HepG2 (cell line): Measurements from ENCODE around the gene UBE2O. TPM values are rescaled to one million over a fixed set of nuclear protein-coding genes. Genes with fewer than 3 reads are reported as not detected.

Experiments used
- HOXD1 ChIP-seq: sonication (generic); formaldehyde crosslinking; IDR thresholded peaks from 2 replicates; pipeline ENCODE4 v1.5.0; 2020; ENCODE audit warnings: missing genetic modification reagents
- NAIF1 ChIP-seq: sonication (generic); formaldehyde crosslinking; IDR thresholded peaks from 2 replicates; pipeline ENCODE4 v1.5.0; 2020; ENCODE audit warnings: mild to moderate bottlenecking, missing genetic modification reagents, borderline replicate concordance
- PRMT3 ChIP-seq: sonication (generic); formaldehyde crosslinking; IDR thresholded peaks from 2 replicates; pipeline ENCODE4 v1.8.1; 2022; ENCODE audit warnings: low read depth, mild to moderate bottlenecking, moderate library complexity, missing genetic modification reagents, borderline replicate concordance
- SOX5 ChIP-seq: IDR thresholded peaks from 2 replicates; pipeline ENCODE4 v1.6.1; 2016; ENCODE audit warnings: borderline replicate concordance
- TERF1 ChIP-seq: sonication (generic); formaldehyde crosslinking; IDR thresholded peaks from 2 replicates; pipeline ENCODE4 v1.8.0; 2022; ENCODE audit warnings: mild to moderate bottlenecking, missing genetic modification reagents, moderate library complexity
- TGIF2 ChIP-seq: IDR thresholded peaks from 2 replicates; pipeline ENCODE4 v1.6.1; 2016; ENCODE audit warnings: control low read depth, missing compliant biosample characterization
- YEATS2 ChIP-seq: sonication (generic); formaldehyde crosslinking; IDR thresholded peaks from 2 replicates; pipeline ENCODE4 v1.4.0; 2020; ENCODE audit warnings: missing genetic modification reagents, borderline replicate concordance
- ZFP1 ChIP-seq: IDR thresholded peaks from 2 replicates; pipeline ENCODE4 v1.6.1; 2016
- ZKSCAN5 ChIP-seq: sonication (generic); formaldehyde crosslinking; IDR thresholded peaks from 2 replicates; pipeline ENCODE4 v1.5.1; 2020; ENCODE audit warnings: mild to moderate bottlenecking, missing genetic modification reagents
- ZNF138 ChIP-seq: sonication (generic); formaldehyde crosslinking; IDR thresholded peaks from 2 replicates; pipeline ENCODE4 v1.5.0; 2020; ENCODE audit warnings: mild to moderate bottlenecking, low read depth, missing genetic modification reagents
- ZNF18 ChIP-seq: sonication (generic); formaldehyde crosslinking; IDR thresholded peaks from 2 replicates; pipeline ENCODE4 v1.8.0; 2022; ENCODE audit warnings: mild to moderate bottlenecking, missing genetic modification reagents; ENCODE audit not compliant: insufficient replicate concordance
- ZNF225 ChIP-seq: sonication (generic); formaldehyde crosslinking; IDR thresholded peaks from 2 replicates; pipeline ENCODE4 v1.4.0; 2020; ENCODE audit warnings: mild to moderate bottlenecking, missing genetic modification reagents
- ZNF451 ChIP-seq: sonication (generic); formaldehyde crosslinking; IDR thresholded peaks from 2 replicates; pipeline ENCODE4 v1.5.0; 2020; ENCODE audit warnings: mild to moderate bottlenecking, missing genetic modification reagents
- ZNF616 ChIP-seq: sonication (generic); formaldehyde crosslinking; IDR thresholded peaks from 2 replicates; pipeline ENCODE4 v1.5.0; 2020; ENCODE audit warnings: low read depth, mild to moderate bottlenecking, missing genetic modification reagents
- ZNF652 ChIP-seq: IDR thresholded peaks from 2 replicates; pipeline ENCODE4 v1.6.1; 2016; ENCODE audit warnings: low read depth, borderline replicate concordance
- polyA plus RNA-seq, 8 experiments: library from polyadenylated mRNA; depleted of rRNA in 3 of 8; stranded (reverse) in 7 of 8; unstranded in 1 of 8; fragments of >200 nt; fragmentation: Illumina TruSeq in 4 of 8; extraction: Trizol in 4 of 8; gene quantifications; 2 replicates each; pipeline versions ENCODE4 v1.2.1 to v1.2.3, GENCODE V29; 2011 to 2016; ENCODE audit warnings: low read depth in 4 of 8, missing spikeins in 1 of 8, mixed read lengths in 1 of 8; ENCODE audit not compliant: insufficient read depth in 1 of 8
- total RNA-seq, 5 experiments: library from RNA; depleted of rRNA; stranded (reverse); fragments of >200 nt; fragmentation: Illumina TruSeq; extraction: Trizol; gene quantifications; 2 replicates each; pipeline ENCODE4 v1.2.3, GENCODE V29; 2016; ENCODE audit warnings: low read depth in 1 of 5
- TF ChIP-seq, protein P1 (sequence below): sonication (generic); formaldehyde crosslinking; IDR thresholded peaks from 2 replicates; pipeline ENCODE4 v1.5.1; 2020; ENCODE audit warnings: mild to moderate bottlenecking, missing genetic modification reagents, moderate library complexity
- TF ChIP-seq, protein P2 (sequence below): sonication (generic); formaldehyde crosslinking; IDR thresholded peaks from 2 replicates; pipeline ENCODE4 v1.5.0; 2020; ENCODE audit warnings: missing genetic modification reagents

The UBE2O gene
- total and polyA plus RNA-seq, 2 of the 13 experiments (the other 11 are each of a cell fraction or from before 2014, with no cell fraction given), result 21.5 to 23.5 TPM

DNA sequence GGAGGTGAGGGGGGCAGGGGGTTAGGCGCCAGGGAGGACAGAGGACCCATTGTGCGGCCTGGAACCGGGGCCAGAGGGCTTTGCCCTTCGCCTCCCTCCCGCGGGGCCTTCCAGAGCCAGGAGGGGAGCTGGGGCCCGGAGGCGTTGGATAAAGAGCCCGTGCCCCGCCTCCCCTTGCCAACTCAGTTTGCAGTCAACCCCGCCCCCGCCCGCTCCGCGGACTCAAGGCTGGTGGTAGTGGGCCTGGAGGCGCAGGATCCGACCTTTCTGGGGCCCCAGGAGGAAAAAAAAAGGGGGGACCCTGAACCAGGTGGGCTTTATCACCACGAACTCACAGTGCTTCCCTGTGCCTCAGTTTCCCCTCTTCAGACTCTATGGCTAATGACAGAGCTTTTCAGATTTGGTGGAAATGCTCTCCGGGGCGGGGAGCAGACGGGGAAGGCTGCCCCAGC, 70.6 kb downstream of the UBE2O start (continued):
- TF ChIP-seq, protein P1, sequence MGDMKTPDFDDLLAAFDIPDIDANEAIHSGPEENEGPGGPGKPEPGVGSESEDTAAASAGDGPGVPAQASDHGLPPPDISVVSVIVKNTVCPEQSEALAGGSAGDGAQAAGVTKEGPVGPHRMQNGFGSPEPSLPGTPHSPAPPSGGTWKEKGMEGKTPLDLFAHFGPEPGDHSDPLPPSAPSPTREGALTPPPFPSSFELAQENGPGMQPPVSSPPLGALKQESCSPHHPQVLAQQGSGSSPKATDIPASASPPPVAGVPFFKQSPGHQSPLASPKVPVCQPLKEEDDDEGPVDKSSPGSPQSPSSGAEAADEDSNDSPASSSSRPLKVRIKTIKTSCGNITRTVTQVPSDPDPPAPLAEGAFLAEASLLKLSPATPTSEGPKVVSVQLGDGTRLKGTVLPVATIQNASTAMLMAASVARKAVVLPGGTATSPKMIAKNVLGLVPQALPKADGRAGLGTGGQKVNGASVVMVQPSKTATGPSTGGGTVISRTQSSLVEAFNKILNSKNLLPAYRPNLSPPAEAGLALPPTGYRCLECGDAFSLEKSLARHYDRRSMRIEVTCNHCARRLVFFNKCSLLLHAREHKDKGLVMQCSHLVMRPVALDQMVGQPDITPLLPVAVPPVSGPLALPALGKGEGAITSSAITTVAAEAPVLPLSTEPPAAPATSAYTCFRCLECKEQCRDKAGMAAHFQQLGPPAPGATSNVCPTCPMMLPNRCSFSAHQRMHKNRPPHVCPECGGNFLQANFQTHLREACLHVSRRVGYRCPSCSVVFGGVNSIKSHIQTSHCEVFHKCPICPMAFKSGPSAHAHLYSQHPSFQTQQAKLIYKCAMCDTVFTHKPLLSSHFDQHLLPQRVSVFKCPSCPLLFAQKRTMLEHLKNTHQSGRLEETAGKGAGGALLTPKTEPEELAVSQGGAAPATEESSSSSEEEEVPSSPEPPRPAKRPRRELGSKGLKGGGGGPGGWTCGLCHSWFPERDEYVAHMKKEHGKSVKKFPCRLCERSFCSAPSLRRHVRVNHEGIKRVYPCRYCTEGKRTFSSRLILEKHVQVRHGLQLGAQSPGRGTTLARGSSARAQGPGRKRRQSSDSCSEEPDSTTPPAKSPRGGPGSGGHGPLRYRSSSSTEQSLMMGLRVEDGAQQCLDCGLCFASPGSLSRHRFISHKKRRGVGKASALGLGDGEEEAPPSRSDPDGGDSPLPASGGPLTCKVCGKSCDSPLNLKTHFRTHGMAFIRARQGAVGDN (CRISPR knock-in tag), result peak; percentile 77
- TF ChIP-seq ZNF451 (CRISPR knock-in tag) (peak; percentile 41; the same call in 1 of the 2 replicates), ZNF18 (CRISPR knock-in tag) (peak; percentile 53), ZNF616 (CRISPR knock-in tag) (peak; percentile 49; the same call in 1 of the 2 replicates), SOX5 (CRISPR knock-in tag) (peak; percentile 83; the same call in 1 of the 2 replicates), ZKSCAN5 (CRISPR knock-in tag) (peak; percentile 60), ZFP1 (peak; percentile 88), NAIF1 (peak; percentile 77; the same call in 1 of the 2 replicates), ZNF652 (CRISPR knock-in tag) (0 out of 2 replicates have a peak, but pooled peaks have one; percentile 1), ZNF225 (0 out of 2 replicates have a peak, but pooled peaks have one; percentile 42), ZNF138 (CRISPR knock-in tag) (0 out of 2 replicates have a peak, but pooled peaks have one; percentile 73), TGIF2 (CRISPR knock-in tag) (no peak; the same call in 1 of the 2 replicates), YEATS2 (CRISPR knock-in tag) (peak; percentile 34; the same call in 1 of the 2 replicates), HOXD1 (CRISPR knock-in tag) (peak; percentile 79), PRMT3 (no peak; the same call in 1 of the 2 replicates), TERF1 (CRISPR knock-in tag) (no peak)
- TF ChIP-seq, protein P2, sequence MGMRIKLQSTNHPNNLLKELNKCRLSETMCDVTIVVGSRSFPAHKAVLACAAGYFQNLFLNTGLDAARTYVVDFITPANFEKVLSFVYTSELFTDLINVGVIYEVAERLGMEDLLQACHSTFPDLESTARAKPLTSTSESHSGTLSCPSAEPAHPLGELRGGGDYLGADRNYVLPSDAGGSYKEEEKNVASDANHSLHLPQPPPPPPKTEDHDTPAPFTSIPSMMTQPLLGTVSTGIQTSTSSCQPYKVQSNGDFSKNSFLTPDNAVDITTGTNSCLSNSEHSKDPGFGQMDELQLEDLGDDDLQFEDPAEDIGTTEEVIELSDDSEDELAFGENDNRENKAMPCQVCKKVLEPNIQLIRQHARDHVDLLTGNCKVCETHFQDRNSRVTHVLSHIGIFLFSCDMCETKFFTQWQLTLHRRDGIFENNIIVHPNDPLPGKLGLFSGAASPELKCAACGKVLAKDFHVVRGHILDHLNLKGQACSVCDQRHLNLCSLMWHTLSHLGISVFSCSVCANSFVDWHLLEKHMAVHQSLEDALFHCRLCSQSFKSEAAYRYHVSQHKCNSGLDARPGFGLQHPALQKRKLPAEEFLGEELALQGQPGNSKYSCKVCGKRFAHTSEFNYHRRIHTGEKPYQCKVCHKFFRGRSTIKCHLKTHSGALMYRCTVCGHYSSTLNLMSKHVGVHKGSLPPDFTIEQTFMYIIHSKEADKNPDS, result 0 out of 2 replicates have a peak, but pooled peaks have one; percentile 84
